A673 (cell line): ENCODE measurements around the gene RASD1. TPM values are rescaled to one million over a fixed set of nuclear protein-coding genes. Genes with fewer than 3 reads are reported as not detected.

Experiments
- BruUV-seq: library from RNA; stranded (reverse); fragments of 400-500 nt; replicated peaks from 2 replicates; lab custom pipeline; 2021; lab: Mats Ljungman, UMichigan
- CTCF ChIA-PET: fragments of 300-600 bp; sonication (Branson Sonifier 250); formaldehyde crosslinking; loops from one replicate; lab custom pipeline; 2022; ENCODE audit warnings: antibody characterized with exemption; lab: Charles Lee
- POLR2A ChIA-PET: fragments of 300-600 bp; sonication (Branson Sonifier 250); formaldehyde crosslinking; loops from one replicate; lab custom pipeline; 2022; ENCODE audit warnings: antibody characterized with exemption; ENCODE audit not compliant: low non-redundant PET; lab: Charles Lee
- DNase-seq: peaks from one replicate; pipeline ENCODE4 v3.0.0-alpha.2; 2015; ENCODE audit warnings: low spot score
- H3K27ac ChIP-seq: fragments of 200-600 bp; sonication (generic); 2 replicates; pipeline ENCODE4 v1.5.1; 2016; ENCODE audit warnings: mixed run types, low read depth, mild to moderate bottlenecking, mixed read lengths, antibody characterized with exemption, low read length; ENCODE audit not compliant: poor library complexity, severe bottlenecking
- H3K27me3 ChIP-seq: fragments of 200-600 bp; sonication (generic); replicated peaks from 2 replicates; pipeline ENCODE4 v1.6.1; 2017; ENCODE audit warnings: mixed run types, low read depth, mild to moderate bottlenecking, mixed read lengths, antibody characterized with exemption, low read length; ENCODE audit not compliant: insufficient read depth, poor library complexity
- H3K36me3 ChIP-seq: fragments of 200-600 bp; sonication (generic); 2 replicates; pipeline ENCODE4 v1.6.1; 2016; ENCODE audit warnings: mixed run types, mild to moderate bottlenecking, mixed read lengths, antibody characterized with exemption, low read length; ENCODE audit not compliant: insufficient read depth, poor library complexity, severe bottlenecking
- H3K4me1 ChIP-seq: fragments of 200-600 bp; sonication (generic); 2 replicates; pipeline ENCODE4 v1.6.1; 2017; ENCODE audit warnings: mixed run types, mild to moderate bottlenecking, mixed read lengths, antibody characterized with exemption, low read length; ENCODE audit not compliant: insufficient read depth, poor library complexity, severe bottlenecking
- H3K4me3 ChIP-seq: fragments of 200-600 bp; sonication (generic); 2 replicates; pipeline ENCODE4 v1.5.1; 2016; ENCODE audit warnings: low read depth, mixed run types, mild to moderate bottlenecking, mixed read lengths, low read length; ENCODE audit not compliant: poor library complexity, severe bottlenecking
- H3K9me3 ChIP-seq: fragments of 200-600 bp; sonication (generic); 2 replicates; pipeline ENCODE4 v1.6.1; 2016; ENCODE audit warnings: mixed run types, low read depth, mild to moderate bottlenecking, mixed read lengths, antibody characterized with exemption, low read length; ENCODE audit not compliant: poor library complexity, severe bottlenecking
- EZH2 ChIP-seq: fragments of 200-600 bp; sonication (generic); IDR thresholded peaks from 2 replicates; pipeline ENCODE4 v1.6.1; 2017; ENCODE audit warnings: borderline replicate concordance, low read depth, mild to moderate bottlenecking, mixed read lengths, antibody characterized with exemption, low read length; ENCODE audit not compliant: poor library complexity, severe bottlenecking
- intact Hi-C: fragments of 100-400 bp; cut with micrococcal nuclease; formaldehyde crosslinking; loops from one replicate; pipeline ENCODE4 v1.10.0; 2022; ENCODE audit not compliant: unreplicated experiment
- total RNA-seq: library from RNA; stranded (reverse); gene quantifications from 2 replicates; pipeline ENCODE4 v1.2.3, GENCODE V29; 2021
- TF ChIP-seq, protein P1 (sequence below): fragments of 300-800, 200-600 bp; sonication (generic); conservative IDR thresholded peaks from 2 replicates; pipeline ENCODE4 v1.5.1; 2017; ENCODE audit warnings: low read depth, mild to moderate bottlenecking, antibody characterized with exemption, low read length, moderate library complexity, mixed read lengths

RASD1 gene
- total RNA-seq, 1 experiment from 2014 or later, result 0.21 TPM

DNA sequence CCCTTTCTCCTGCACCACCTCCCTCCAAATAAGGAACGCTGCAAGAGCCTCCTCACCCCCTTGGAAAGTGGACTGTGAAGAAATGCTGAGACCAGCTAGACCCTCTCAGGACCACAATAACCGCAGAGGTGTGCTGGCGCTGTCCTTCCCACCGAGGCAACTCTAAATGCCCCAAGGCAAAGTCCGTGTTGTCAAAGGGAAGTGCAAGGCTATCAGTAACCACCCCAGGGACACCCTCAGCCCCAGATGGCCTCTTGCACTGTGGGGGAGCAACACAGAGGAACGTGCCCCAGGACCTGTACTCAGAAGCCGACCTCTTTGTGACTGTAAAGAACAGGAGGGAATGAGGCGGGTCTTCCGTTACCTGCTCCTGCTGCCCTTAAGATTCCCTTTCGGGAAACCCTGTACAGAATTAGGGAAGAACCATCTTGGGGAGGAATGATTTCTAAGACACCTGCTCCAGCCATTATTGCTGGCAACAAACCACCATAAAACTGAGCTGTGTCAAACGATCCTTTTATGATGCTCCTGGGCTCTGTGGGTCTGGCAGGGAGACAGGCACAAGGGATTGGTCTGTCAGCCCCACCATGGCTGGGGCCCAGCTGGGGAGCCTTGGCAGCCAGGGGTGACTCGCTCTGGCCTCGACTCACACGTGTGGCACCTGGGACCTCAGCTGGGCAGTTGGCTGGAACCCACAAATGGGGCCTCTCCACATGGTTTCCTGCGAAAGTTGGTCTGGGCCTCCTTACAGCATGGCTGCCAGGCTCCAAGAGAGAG is 34.0 kb downstream of the RASD1 start:
- DNase-seq, result no peak
- TF ChIP-seq, protein P1, sequence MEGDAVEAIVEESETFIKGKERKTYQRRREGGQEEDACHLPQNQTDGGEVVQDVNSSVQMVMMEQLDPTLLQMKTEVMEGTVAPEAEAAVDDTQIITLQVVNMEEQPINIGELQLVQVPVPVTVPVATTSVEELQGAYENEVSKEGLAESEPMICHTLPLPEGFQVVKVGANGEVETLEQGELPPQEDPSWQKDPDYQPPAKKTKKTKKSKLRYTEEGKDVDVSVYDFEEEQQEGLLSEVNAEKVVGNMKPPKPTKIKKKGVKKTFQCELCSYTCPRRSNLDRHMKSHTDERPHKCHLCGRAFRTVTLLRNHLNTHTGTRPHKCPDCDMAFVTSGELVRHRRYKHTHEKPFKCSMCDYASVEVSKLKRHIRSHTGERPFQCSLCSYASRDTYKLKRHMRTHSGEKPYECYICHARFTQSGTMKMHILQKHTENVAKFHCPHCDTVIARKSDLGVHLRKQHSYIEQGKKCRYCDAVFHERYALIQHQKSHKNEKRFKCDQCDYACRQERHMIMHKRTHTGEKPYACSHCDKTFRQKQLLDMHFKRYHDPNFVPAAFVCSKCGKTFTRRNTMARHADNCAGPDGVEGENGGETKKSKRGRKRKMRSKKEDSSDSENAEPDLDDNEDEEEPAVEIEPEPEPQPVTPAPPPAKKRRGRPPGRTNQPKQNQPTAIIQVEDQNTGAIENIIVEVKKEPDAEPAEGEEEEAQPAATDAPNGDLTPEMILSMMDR, result no peak
- no peak for TF ChIP-seq EZH2
- intact Hi-C loops, result no loop called here
- H3K4me1 ChIP-seq, result no peaks in the 10 kb centered on the region
- H3K27ac ChIP-seq, result no peak overlapping the region
- peaks cover 34% of the 10 kb centered on the region for H3K27me3 ChIP-seq
- BruUV-seq, result no TSS peak
- no peaks in the 10 kb centered on the region for H3K36me3 ChIP-seq
- POLR2A ChIA-PET, result no interaction called here
- CTCF ChIA-PET, result no interaction called here
- H3K4me3 ChIP-seq, result no peak overlapping the region
- H3K9me3 ChIP-seq, result no peaks in the 10 kb centered on the region

DNA sequence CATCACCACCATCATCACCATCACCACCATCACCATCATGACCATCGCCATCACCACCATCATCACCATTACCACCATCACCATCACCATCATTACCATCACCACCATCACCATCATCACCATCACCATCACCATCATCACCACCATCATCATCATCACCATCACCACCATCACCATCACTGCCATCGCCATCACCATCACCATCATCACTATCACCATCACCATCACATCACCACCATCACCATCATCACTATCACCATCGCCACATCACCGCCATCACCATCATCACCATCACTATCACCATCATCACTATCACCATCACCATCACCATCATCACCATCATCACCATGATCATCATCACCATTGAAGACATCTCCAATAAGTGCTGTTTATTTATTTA is 36.2 kb downstream of the RASD1 start:
- Histone ChIP-seq H3K27ac (no peak overlapping the region), H3K4me1 (no peaks in the 10 kb centered on the region), H3K27me3 (peaks cover 22% of the 10 kb centered on the region), H3K9me3 (no peaks in the 10 kb centered on the region), H3K4me3 (no peak overlapping the region), H3K36me3 (no peaks in the 10 kb centered on the region)
- POLR2A ChIA-PET, result no interaction called here
- no TSS peak for BruUV-seq
- DNase-seq, result no peak
- CTCF ChIA-PET, result no interaction called here
- intact Hi-C loops, result no loop called here
- TF ChIP-seq, protein P1, result no peak
- TF ChIP-seq EZH2, result no peak

DNA sequence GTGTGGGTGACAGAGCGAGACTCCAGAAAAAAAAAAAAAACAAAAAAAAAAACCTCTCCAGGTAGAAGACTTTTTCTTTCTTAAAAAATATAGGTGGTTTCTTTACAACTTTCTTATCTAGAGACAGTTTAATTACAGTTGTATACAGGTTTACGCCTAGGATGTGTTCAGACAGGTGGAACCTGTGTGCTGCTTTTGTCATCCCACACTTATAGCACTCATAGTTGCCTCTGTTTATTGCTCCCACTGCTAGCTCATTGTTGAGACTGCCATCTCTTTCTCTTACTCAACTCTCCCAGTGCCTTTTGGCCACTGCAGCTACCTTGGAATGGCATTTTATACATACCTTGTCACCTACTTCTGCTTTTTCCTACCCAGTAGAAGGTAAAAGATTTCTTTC is 38.5 kb downstream of the RASD1 start:
- ChIA-PET CTCF (no interaction called here), POLR2A (interaction anchor here (0.6 kb wide), 1 partner anchor 178 kb away, joined by 21 read pairs; no protein-coding TSS in a partner anchor)
- BruUV-seq, result no TSS peak
- Histone ChIP-seq H3K9me3 (no peaks in the 10 kb centered on the region), H3K4me1 (no peaks in the 10 kb centered on the region), H3K36me3 (no peaks in the 10 kb centered on the region), H3K27ac (no peak overlapping the region), H3K4me3 (no peak overlapping the region), H3K27me3 (peaks cover 10% of the 10 kb centered on the region)
- intact Hi-C loops, result no loop called here
- TF ChIP-seq EZH2, result no peak
- TF ChIP-seq, protein P1, result no peak
- DNase-seq, result no peak
